Measurements from ENCODE around the gene IFNA2. TPM values are rescaled to one million over a fixed set of nuclear protein-coding genes. Genes with fewer than 3 reads are reported as not detected.

The IFNA2 gene
- total and polyA plus RNA-seq, 2 donors (not counting 1 experiment from before 2014, with no cell fraction given) = not detected

- Histone ChIP-seq H3K4me2 (ENCODE audit: extremely low read depth, insufficient read depth, low read length) (no peak within 1 kb of the TSS), H3K9ac (ENCODE audit: insufficient read depth, low read length) (no peak within 1 kb of the TSS), H3K4me3 (replicated peaks in 1 of 4; ENCODE audit: control extremely low read depth in 1 of 4, insufficient read depth in 1 of 4, low read depth in 3 of 4, low read length in 4 of 4) (no peak within 1 kb of the TSS), H3K27ac (ENCODE audit: insufficient read depth, low read length) (no peak within 1 kb of the TSS), H4K20me1 (ENCODE audit: control insufficient read depth, extremely low read depth, insufficient read depth, low read length) (no peaks in the 10 kb centered on the region), H3K4me1 (ENCODE audit: control insufficient read depth, extremely low read depth, insufficient read depth, low read length) (no peaks in the 10 kb centered on the region), H3K36me3 (ENCODE audit: control insufficient read depth, insufficient read depth, low read length) (no peaks in the 10 kb centered on the region), H3K79me2 (ENCODE audit: control insufficient read depth, insufficient read depth, low read length) (no peaks in the 10 kb centered on the region), H3K27me3 (ENCODE audit: control insufficient read depth, insufficient read depth, low read length) (peaks cover 13% of the 10 kb centered on the region), H2AFZ (ENCODE audit: low read length) (no peak within 1 kb of the TSS), H3K9me3 (ENCODE audit: control insufficient read depth, insufficient read depth, low read depth, low read length) (no peaks in the 10 kb centered on the region)
- no peak for DNase-seq (ENCODE audit: low read depth in 2 of 2)
- TF ChIP-seq EZH2 (IDR thresholded peaks at IDR 0.05; ENCODE audit: low read length, missing control alignments) (no peak), CTCF (conservative IDR thresholded peaks at IDR 0.05 in 1 of 2, IDR thresholded peaks at IDR 0.05 in 1 of 2; ENCODE audit: low read depth in 1 of 2, low read length in 2 of 2) (no peak)
These were observed 34.4 kb downstream of the IFNA2 start, which contains the start of gene IFNA6 for GRCh38 chr9:21350787-21351186. TSS of gene IFNA6 (minus strand) at chr9:21350887. CDS start at chr9:21350887, 0 bp downstream.

DNA sequence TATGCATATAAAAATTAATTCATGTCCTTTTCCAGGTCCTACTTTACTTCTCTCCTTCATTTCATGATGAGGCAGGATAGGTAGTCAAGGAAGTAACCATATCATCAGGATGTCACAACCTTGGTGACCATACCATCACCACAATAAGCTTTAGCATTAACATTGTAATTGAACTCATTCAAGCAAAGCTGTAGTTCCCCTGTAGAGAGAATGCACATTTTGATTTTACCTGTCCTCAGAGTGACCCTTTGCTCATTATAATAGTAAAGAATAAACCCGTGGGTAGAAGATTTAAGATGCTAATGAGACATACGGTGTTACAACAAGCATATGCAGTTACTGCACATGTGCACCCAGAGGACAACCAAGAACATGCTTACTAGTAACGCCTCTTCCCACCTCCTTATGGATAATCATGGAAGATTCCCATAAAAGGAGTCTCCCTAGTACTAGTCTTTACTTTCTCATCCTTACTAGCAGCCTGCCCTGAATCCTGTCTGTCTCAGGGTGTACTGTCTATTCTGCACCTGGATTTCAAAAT, 36.7 kb downstream of the IFNA2 start:
- H3K27ac ChIP-seq (ENCODE audit: insufficient read depth, low read length) = no peak overlapping the region
- DNase-seq (ENCODE audit: low read depth in 2 of 2) = no peak
- H3K4me2 ChIP-seq (ENCODE audit: extremely low read depth, insufficient read depth, low read length) = no peak overlapping the region
- H3K79me2 ChIP-seq (ENCODE audit: control insufficient read depth, insufficient read depth, low read length) = no peaks in the 10 kb centered on the region
- no peak for TF ChIP-seq EZH2 (IDR thresholded peaks at IDR 0.05; ENCODE audit: low read length, missing control alignments)
- TF ChIP-seq CTCF (conservative IDR thresholded peaks at IDR 0.05 in 1 of 2, IDR thresholded peaks at IDR 0.05 in 1 of 2; ENCODE audit: low read depth in 1 of 2, low read length in 2 of 2) = no peak
- H3K27me3 ChIP-seq (ENCODE audit: control insufficient read depth, insufficient read depth, low read length) = peaks cover 13% of the 10 kb centered on the region
- H2AFZ ChIP-seq (ENCODE audit: low read length) = no peak overlapping the region
- H3K4me3 ChIP-seq (replicated peaks in 1 of 4; ENCODE audit: control extremely low read depth in 1 of 4, insufficient read depth in 1 of 4, low read depth in 3 of 4, low read length in 4 of 4) = no peak overlapping the region
- H3K9me3 ChIP-seq (ENCODE audit: control insufficient read depth, insufficient read depth, low read depth, low read length) = no peaks in the 10 kb centered on the region
- H3K36me3 ChIP-seq (ENCODE audit: control insufficient read depth, insufficient read depth, low read length) = no peaks in the 10 kb centered on the region
- no peak overlapping the region for H3K9ac ChIP-seq (ENCODE audit: insufficient read depth, low read length)
- H4K20me1 ChIP-seq (ENCODE audit: control insufficient read depth, extremely low read depth, insufficient read depth, low read length) = no peaks in the 10 kb centered on the region
- H3K4me1 ChIP-seq (ENCODE audit: control insufficient read depth, extremely low read depth, insufficient read depth, low read length) = no peaks in the 10 kb centered on the region

GRCh38 chr9:21340735-21341134, 44.5 kb downstream of the IFNA2 start:
- no peaks in the 10 kb centered on the region for H3K79me2 ChIP-seq (ENCODE audit: control insufficient read depth, insufficient read depth, low read length)
- no peaks in the 10 kb centered on the region for H3K36me3 ChIP-seq (ENCODE audit: control insufficient read depth, insufficient read depth, low read length)
- H3K9ac ChIP-seq (ENCODE audit: insufficient read depth, low read length) = no peak overlapping the region
- H3K9me3 ChIP-seq (ENCODE audit: control insufficient read depth, insufficient read depth, low read depth, low read length) = no peaks in the 10 kb centered on the region
- H3K4me3 ChIP-seq (replicated peaks in 1 of 4; ENCODE audit: control extremely low read depth in 1 of 4, insufficient read depth in 1 of 4, low read depth in 3 of 4, low read length in 4 of 4) = no peak overlapping the region
- no peak overlapping the region for H3K27ac ChIP-seq (ENCODE audit: insufficient read depth, low read length)
- no peak for DNase-seq (ENCODE audit: low read depth in 2 of 2)
- H4K20me1 ChIP-seq (ENCODE audit: control insufficient read depth, extremely low read depth, insufficient read depth, low read length) = no peaks in the 10 kb centered on the region
- H3K4me1 ChIP-seq (ENCODE audit: control insufficient read depth, extremely low read depth, insufficient read depth, low read length) = no peaks in the 10 kb centered on the region
- no peak for TF ChIP-seq EZH2 (IDR thresholded peaks at IDR 0.05; ENCODE audit: low read length, missing control alignments)
- no peaks in the 10 kb centered on the region for H3K27me3 ChIP-seq (ENCODE audit: control insufficient read depth, insufficient read depth, low read length)
- H2AFZ ChIP-seq (ENCODE audit: low read length) = no peak overlapping the region
- H3K4me2 ChIP-seq (ENCODE audit: extremely low read depth, insufficient read depth, low read length) = no peak overlapping the region
